ENCODE measurements around the gene SPSB4.
"Not testable (repeated sequence)": the region's sequence is repeated elsewhere in the genome, so short reads cannot be mapped to it uniquely, and the experiment has no call there.

Gene SPSB4

DNA sequence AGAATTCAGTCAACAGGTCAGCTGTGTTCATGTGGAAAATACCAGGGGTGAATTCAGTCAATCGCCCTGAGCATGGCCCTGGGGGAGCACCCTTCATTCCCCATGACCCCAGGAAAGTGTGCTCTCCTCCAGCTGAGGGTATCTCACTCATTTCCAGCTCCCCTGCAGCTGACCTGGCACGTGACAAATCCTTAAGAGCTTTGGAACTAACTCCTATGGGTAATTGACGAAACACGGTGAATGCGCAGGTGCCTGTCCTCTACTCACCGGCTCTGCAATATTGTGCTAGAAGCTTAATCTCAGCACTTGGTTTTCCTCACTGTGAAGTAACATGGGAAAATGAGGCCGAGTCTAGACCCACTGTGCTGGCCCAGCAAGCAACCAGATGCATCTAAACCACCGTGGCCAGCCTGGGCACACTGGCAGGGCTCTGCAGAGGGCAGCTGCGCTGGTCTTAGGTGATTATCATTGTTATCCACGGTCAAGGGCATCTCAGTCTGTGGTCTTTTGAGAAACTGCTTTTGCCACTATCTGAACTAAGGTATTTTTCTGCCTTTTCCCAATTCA is 63.1 kb downstream of the SPSB4 start:
- no peaks in the 10 kb centered on the region for H3K4me1 ChIP-seq (ENCODE audit: control insufficient read depth, insufficient read depth, low read length, poor library complexity, severe bottlenecking)
- H3K9me3 ChIP-seq (ENCODE audit: control insufficient read depth, low read length), result no peaks in the 10 kb centered on the region
- H3K36me3 ChIP-seq (ENCODE audit: control insufficient read depth, insufficient read depth, low read length), result no peaks in the 10 kb centered on the region
- H3K4me3 ChIP-seq (ENCODE audit: insufficient read depth, low read depth, low read length, poor library complexity, severe bottlenecking), result no peak overlapping the region
- H3K27ac ChIP-seq (ENCODE audit: insufficient read depth, low read length, poor library complexity, severe bottlenecking), result no peak overlapping the region
- DNase-seq, result no peak
- H3K27me3 ChIP-seq (replicated peaks; ENCODE audit: control insufficient read depth, insufficient read depth, low read length, poor library complexity, severe bottlenecking), result no peaks in the 10 kb centered on the region

DNA sequence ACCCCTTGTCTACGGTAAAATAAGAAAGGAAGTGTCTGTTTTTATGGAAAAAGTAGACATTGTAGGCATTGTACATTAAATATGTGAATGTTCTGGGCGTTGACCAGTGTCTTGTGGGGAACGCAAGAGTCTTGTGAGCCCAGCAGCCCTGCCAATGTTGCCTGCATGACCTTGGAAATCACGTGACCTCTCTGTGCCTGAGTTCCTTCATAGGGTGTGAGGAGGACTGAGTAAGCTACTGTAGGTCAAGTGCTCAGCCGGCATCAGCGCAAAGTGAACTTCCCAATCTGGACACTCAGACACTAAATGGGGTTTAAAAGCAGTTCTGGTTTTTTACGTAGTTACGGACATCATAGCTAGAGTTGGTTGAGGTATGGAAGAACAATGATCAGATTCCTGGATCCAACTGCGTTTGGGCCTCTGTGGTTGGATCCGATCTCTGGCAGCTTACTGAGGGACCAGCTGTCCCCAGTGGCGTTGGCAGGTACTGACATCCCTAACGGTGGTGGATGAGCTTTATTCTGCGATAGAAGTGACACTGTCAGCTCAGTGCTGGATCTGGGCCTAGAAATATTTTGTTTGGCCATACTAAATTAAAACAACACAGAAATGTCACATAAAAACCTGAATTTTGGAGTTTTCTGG is 63.8 kb downstream of the SPSB4 start:
- no peak for DNase-seq
- Histone ChIP-seq H3K27ac (ENCODE audit: insufficient read depth, low read length, poor library complexity, severe bottlenecking) (no peak overlapping the region), H3K9me3 (ENCODE audit: control insufficient read depth, low read length) (no peaks in the 10 kb centered on the region), H3K4me1 (ENCODE audit: control insufficient read depth, insufficient read depth, low read length, poor library complexity, severe bottlenecking) (no peaks in the 10 kb centered on the region), H3K36me3 (ENCODE audit: control insufficient read depth, insufficient read depth, low read length) (no peaks in the 10 kb centered on the region), H3K27me3 (replicated peaks; ENCODE audit: control insufficient read depth, insufficient read depth, low read length, poor library complexity, severe bottlenecking) (no peaks in the 10 kb centered on the region), H3K4me3 (ENCODE audit: insufficient read depth, low read depth, low read length, poor library complexity, severe bottlenecking) (no peak overlapping the region)

DNA sequence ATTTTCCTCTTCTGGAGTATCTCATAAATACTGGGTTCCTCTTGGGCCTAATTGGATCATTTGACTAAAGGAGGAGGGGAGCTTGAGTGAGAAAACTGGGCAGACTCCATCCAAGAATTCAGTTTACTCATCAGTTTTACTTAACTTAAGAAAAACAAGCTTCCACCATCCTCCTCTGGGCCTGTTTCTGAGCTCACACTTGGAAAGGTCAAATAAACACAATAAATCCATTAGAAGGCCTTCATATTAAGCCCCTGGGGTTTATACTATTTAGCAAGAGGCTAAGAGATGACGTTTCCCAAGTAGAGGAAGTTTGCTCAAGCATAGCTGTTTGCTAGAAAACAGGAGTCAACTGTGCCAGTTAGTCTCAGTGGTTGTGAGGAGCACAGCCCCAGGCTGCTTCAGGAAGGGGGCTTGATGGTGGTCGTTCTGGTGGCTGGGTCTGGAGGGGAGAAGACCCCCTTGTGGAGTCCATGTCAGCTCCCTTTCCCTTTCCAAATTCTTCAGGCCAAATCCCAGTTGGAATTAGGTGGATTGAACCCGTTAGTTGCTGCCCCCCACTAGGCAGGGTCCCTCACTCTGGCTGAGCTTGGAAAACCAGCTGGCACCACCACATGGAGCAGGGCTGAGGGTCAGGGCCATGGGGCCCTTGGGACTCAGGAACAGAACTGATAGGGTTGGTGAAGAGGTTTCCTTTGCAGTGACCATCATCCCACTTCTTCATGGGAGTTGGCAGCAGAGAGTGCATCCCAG is 64.8 kb downstream of the SPSB4 start:
- Histone ChIP-seq H3K27ac (ENCODE audit: insufficient read depth, low read length, poor library complexity, severe bottlenecking) (no peak overlapping the region), H3K36me3 (ENCODE audit: control insufficient read depth, insufficient read depth, low read length) (no peaks in the 10 kb centered on the region), H3K4me3 (ENCODE audit: insufficient read depth, low read depth, low read length, poor library complexity, severe bottlenecking) (no peak overlapping the region), H3K4me1 (ENCODE audit: control insufficient read depth, insufficient read depth, low read length, poor library complexity, severe bottlenecking) (no peaks in the 10 kb centered on the region), H3K9me3 (ENCODE audit: control insufficient read depth, low read length) (no peaks in the 10 kb centered on the region), H3K27me3 (replicated peaks; ENCODE audit: control insufficient read depth, insufficient read depth, low read length, poor library complexity, severe bottlenecking) (no peaks in the 10 kb centered on the region)
- DNase-seq, result no peak

DNA sequence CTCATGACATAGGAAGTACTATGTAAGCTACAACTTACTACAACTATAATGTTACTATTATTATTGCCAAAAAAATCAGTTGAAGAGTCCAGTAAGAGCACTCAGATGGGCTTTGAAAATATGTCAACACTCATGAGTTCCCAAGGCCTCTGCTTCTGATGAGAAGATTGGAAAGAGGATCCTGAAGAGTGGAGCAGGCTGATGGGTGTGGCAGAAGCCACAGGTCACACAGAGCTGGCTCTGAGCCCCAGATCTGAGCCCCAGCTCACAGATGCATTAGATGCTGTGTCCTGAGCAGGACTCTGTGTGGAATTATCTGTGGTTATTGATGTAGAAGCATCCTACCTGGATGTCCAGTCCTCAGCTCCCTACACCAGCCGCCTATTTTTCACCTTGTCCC is 65.6 kb downstream of the SPSB4 start:
- Histone ChIP-seq H3K27ac (ENCODE audit: insufficient read depth, low read length, poor library complexity, severe bottlenecking) (no peak overlapping the region), H3K4me3 (ENCODE audit: insufficient read depth, low read depth, low read length, poor library complexity, severe bottlenecking) (no peak overlapping the region), H3K9me3 (ENCODE audit: control insufficient read depth, low read length) (no peaks in the 10 kb centered on the region), H3K4me1 (ENCODE audit: control insufficient read depth, insufficient read depth, low read length, poor library complexity, severe bottlenecking) (no peaks in the 10 kb centered on the region), H3K27me3 (replicated peaks; ENCODE audit: control insufficient read depth, insufficient read depth, low read length, poor library complexity, severe bottlenecking) (no peaks in the 10 kb centered on the region), H3K36me3 (ENCODE audit: control insufficient read depth, insufficient read depth, low read length) (no peaks in the 10 kb centered on the region)
- DNase-seq, result no peak

DNA sequence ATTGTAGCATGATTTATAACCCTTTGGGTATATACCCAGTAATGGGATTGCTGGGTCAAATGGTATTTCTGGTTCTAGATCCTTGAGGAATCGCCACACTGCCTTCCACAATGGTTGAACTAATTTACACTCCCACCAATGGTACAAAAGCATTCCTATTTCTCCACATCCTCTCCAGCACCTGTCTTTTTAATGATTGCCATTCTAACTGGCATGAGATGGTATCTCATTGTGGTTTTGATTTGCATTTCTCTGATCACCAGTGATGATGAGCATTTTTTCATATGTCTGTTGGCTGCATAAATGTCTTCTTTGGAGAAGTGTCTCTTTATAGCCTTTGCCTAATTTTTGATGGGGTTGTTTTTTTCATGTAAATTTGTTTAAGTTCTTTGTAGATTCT is 66.8 kb downstream of the SPSB4 start:
- H3K27ac ChIP-seq (ENCODE audit: insufficient read depth, low read length, poor library complexity, severe bottlenecking); H3K27me3 ChIP-seq (replicated peaks; ENCODE audit: control insufficient read depth, insufficient read depth, low read length, poor library complexity, severe bottlenecking); H3K9me3 ChIP-seq (ENCODE audit: control insufficient read depth, low read length); DNase-seq; H3K4me1 ChIP-seq (ENCODE audit: control insufficient read depth, insufficient read depth, low read length, poor library complexity, severe bottlenecking); H3K36me3 ChIP-seq (ENCODE audit: control insufficient read depth, insufficient read depth, low read length); H3K4me3 ChIP-seq (ENCODE audit: insufficient read depth, low read depth, low read length, poor library complexity, severe bottlenecking): not testable (repeated sequence)

DNA sequence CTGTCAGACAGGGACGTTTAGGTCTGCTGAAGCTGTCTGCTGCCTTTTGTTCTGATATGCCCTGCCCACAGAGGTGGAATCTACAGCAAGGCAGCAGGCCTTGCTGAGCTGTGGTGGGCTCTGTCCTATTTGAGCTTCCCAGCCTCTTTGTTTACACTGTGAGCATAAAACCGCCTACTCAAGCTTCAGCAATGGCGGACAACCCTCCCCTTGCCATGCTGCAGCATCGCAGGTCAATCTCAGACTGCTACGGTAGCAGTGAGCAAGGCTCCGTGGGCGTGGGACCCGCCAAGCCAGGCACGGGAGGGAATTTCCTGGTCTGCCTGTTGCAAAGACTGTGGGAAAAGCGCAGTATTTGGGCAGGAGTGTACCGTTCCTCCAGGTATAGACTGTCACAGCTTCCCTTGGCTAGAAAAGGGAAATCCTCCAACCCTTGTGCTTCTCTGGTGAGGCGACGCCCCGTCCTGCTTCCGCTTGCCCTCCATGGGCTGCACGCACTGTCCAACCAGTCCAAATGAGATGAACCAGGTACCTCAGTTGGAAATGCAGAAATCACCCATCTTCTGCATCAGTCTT is 71.4 kb downstream of the SPSB4 start:
- H3K27ac ChIP-seq (ENCODE audit: insufficient read depth, low read length, poor library complexity, severe bottlenecking), result no peak overlapping the region
- H3K4me3 ChIP-seq (ENCODE audit: insufficient read depth, low read depth, low read length, poor library complexity, severe bottlenecking), result no peak overlapping the region
- H3K36me3 ChIP-seq (ENCODE audit: control insufficient read depth, insufficient read depth, low read length), result no peaks in the 10 kb centered on the region
- no peaks in the 10 kb centered on the region for H3K9me3 ChIP-seq (ENCODE audit: control insufficient read depth, low read length)
- no peak for DNase-seq
- no peaks in the 10 kb centered on the region for H3K4me1 ChIP-seq (ENCODE audit: control insufficient read depth, insufficient read depth, low read length, poor library complexity, severe bottlenecking)
- H3K27me3 ChIP-seq (replicated peaks; ENCODE audit: control insufficient read depth, insufficient read depth, low read length, poor library complexity, severe bottlenecking), result no peaks in the 10 kb centered on the region

DNA sequence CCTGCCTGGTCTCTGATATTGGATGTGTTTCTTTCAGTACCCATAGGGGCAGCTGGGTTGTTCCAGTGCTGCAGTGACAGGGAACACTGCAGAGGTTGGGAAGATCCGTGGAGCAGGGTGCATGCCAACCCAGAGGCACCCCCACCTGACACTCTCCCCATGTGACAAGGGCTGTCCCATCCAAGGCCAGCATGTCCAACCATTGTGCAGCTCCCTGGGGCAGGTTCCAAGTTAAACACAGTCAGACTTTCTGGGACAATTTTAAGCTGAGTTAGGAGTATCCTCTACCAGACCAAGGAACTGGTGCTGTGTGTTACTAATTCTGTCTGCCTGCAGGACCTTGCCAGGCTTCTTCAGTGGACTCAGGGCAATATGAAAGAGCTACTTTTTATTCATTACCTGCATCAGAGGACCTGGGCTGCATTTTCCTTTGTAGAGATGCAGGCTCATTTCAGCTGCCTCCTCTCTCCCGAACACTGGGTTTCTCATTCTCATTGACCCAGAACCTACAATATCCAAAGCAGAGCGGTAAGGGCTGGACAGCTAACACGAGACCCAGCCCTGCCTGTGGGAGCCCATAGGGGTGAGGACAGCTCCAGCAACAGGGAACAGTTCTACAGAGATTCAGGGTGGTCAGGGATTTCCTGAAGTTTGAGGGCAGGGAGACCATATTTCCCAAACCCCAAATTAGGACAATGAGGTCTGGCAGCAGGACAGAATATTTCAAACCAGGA is 72.7 kb downstream of the SPSB4 start:
- Histone ChIP-seq H3K36me3 (ENCODE audit: control insufficient read depth, insufficient read depth, low read length) (no peaks in the 10 kb centered on the region), H3K4me3 (ENCODE audit: insufficient read depth, low read depth, low read length, poor library complexity, severe bottlenecking) (no peak overlapping the region), H3K4me1 (ENCODE audit: control insufficient read depth, insufficient read depth, low read length, poor library complexity, severe bottlenecking) (no peaks in the 10 kb centered on the region), H3K27me3 (replicated peaks; ENCODE audit: control insufficient read depth, insufficient read depth, low read length, poor library complexity, severe bottlenecking) (no peaks in the 10 kb centered on the region), H3K27ac (ENCODE audit: insufficient read depth, low read length, poor library complexity, severe bottlenecking) (no peak overlapping the region), H3K9me3 (ENCODE audit: control insufficient read depth, low read length) (no peaks in the 10 kb centered on the region)
- DNase-seq, result no peak

DNA sequence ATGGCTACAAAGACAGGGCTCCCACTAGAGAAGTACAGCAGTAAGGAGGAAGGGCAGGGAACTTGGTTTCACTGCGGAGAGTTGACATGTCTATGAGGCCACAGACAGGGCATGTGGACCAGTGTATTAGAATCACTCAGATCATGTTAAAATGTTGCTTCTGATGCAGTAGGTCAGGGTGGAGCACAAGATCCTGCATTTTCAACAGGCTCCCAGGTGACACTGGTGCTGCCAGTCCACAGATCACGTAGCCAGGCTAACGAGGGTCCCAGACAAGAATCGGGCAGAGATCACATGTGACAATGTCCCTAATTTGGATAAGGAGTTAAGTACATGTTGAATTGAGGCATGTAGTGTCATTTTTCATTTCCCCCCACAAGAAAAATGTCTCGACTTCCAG is 73.6 kb downstream of the SPSB4 start:
- Histone ChIP-seq H3K27ac (ENCODE audit: insufficient read depth, low read length, poor library complexity, severe bottlenecking) (no peak overlapping the region), H3K9me3 (ENCODE audit: control insufficient read depth, low read length) (no peaks in the 10 kb centered on the region), H3K27me3 (replicated peaks; ENCODE audit: control insufficient read depth, insufficient read depth, low read length, poor library complexity, severe bottlenecking) (no peaks in the 10 kb centered on the region), H3K4me3 (ENCODE audit: insufficient read depth, low read depth, low read length, poor library complexity, severe bottlenecking) (no peak overlapping the region), H3K4me1 (ENCODE audit: control insufficient read depth, insufficient read depth, low read length, poor library complexity, severe bottlenecking) (no peaks in the 10 kb centered on the region), H3K36me3 (ENCODE audit: control insufficient read depth, insufficient read depth, low read length) (no peaks in the 10 kb centered on the region)
- DNase-seq, result no peak

DNA sequence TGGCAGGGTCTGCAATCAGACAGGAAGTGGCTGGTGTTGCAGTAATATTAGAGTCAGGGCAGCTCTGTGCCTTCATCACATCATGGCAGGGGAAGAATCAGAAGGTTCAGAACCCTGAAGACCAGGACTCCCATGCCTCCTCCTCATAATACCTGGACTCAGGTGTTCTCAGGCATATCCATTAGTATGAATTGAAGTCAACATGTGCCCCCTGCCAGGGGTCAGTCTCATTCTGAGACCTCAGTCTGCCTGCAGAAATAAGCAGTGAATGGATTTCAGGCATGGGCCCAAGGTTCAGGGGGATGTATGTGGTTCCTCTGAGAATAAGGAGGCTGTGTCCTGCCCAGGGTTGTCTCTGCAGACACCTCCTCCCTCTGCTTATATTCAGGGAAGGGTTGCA is 74.2 kb downstream of the SPSB4 start:
- H3K4me3 ChIP-seq (ENCODE audit: insufficient read depth, low read depth, low read length, poor library complexity, severe bottlenecking), result no peak overlapping the region
- no peaks in the 10 kb centered on the region for H3K9me3 ChIP-seq (ENCODE audit: control insufficient read depth, low read length)
- no peaks in the 10 kb centered on the region for H3K27me3 ChIP-seq (replicated peaks; ENCODE audit: control insufficient read depth, insufficient read depth, low read length, poor library complexity, severe bottlenecking)
- H3K4me1 ChIP-seq (ENCODE audit: control insufficient read depth, insufficient read depth, low read length, poor library complexity, severe bottlenecking), result no peaks in the 10 kb centered on the region
- DNase-seq, result no peak
- no peak overlapping the region for H3K27ac ChIP-seq (ENCODE audit: insufficient read depth, low read length, poor library complexity, severe bottlenecking)
- H3K36me3 ChIP-seq (ENCODE audit: control insufficient read depth, insufficient read depth, low read length), result no peaks in the 10 kb centered on the region
